ENCODE measurements around the gene TLR9.

The TLR9 gene

DNA sequence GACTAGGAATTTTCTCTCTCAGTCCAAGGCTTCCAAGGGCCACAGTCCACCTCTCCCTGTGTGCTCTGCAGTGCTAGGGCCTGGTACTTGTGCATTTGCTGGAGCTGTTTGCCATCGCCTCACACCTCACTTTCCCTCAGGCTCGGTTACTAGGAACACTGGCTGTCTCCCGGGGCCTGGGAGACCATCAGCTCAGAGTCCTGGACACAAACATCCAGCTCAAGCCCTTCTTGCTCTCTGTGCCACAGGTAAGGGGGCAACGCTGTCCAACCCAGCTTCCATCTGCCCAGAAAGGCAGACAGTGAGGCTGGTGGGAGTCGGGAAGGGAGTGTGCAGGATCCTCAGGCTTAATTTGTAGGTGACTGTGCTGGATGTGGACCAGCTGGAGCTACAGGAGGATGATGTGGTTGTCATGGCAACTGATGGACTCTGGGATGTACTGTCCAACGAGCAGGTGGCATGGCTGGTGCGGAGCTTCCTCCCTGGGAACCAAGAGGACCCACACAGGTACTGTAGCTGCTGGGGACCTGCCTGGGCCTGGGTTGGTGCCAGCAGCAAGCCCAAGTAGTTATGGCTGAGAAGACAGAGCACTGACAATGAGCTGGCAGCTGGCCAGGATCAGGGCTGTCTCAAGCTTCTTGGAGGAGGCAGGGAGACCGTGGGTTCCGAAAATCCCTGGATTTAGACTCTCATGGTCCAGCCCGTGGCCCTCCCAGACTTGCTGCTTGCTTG is 23.5 kb upstream of the TLR9 start:
- no peak for DNase-seq (ENCODE audit: low read depth)
- no peak overlapping the region for H3K4me3 ChIP-seq (ENCODE audit: low read depth, low read length)

GRCh38 chr3:52248165-52248541 is 22.7 kb upstream of the TLR9 start:
- no peak for DNase-seq (ENCODE audit: low read depth)
- no peak overlapping the region for H3K4me3 ChIP-seq (ENCODE audit: low read depth, low read length)

- no peak overlapping the region for H3K4me3 ChIP-seq (ENCODE audit: low read depth, low read length)
- DNase-seq (ENCODE audit: low read depth), result no peak
Observed at GRCh38 chr3:52247409-52248164, 22.1 kb upstream of the TLR9 start.

DNA sequence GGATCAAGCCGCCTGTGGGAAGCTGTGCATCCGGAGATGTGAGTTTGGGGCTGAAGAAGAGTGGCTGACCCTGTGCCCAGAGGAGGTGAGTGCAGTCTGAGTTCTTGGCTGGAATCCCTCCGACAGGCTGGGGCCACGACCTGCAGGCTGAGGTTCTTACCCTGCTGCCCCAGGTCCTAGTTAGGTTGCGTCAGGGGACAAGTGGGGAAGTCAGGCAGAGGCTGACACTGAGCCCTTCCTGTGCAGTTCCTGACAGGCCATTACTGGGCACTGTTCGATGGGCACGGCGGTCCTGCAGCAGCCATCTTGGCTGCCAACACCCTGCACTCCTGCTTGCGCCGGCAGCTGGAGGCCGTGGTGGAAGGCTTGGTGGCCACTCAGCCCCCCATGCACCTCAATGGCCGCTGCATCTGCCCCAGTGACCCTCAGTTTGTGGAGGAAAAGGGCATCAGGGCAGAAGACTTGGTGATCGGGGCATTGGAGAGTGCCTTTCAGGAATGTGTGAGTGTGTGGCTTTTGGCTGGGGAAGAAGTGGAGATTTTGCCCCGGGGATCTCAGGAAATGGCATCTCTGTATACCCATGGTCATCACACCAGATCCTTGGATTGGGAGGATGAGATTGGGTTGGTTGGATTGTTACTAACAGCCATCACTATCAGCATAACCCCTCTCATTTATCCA is 21.4 kb upstream of the TLR9 start:
- peak overlapping the region; percentile 55 for H3K4me3 ChIP-seq (ENCODE audit: low read depth, low read length)
- DNase-seq (ENCODE audit: low read depth), result no peak

- DNase-seq (ENCODE audit: low read depth), result no peak
- H3K4me3 ChIP-seq (ENCODE audit: low read depth, low read length), result peak overlapping the region; percentile 55
Observed at GRCh38 chr3:52246264-52246620, 20.8 kb upstream of the TLR9 start.

DNA sequence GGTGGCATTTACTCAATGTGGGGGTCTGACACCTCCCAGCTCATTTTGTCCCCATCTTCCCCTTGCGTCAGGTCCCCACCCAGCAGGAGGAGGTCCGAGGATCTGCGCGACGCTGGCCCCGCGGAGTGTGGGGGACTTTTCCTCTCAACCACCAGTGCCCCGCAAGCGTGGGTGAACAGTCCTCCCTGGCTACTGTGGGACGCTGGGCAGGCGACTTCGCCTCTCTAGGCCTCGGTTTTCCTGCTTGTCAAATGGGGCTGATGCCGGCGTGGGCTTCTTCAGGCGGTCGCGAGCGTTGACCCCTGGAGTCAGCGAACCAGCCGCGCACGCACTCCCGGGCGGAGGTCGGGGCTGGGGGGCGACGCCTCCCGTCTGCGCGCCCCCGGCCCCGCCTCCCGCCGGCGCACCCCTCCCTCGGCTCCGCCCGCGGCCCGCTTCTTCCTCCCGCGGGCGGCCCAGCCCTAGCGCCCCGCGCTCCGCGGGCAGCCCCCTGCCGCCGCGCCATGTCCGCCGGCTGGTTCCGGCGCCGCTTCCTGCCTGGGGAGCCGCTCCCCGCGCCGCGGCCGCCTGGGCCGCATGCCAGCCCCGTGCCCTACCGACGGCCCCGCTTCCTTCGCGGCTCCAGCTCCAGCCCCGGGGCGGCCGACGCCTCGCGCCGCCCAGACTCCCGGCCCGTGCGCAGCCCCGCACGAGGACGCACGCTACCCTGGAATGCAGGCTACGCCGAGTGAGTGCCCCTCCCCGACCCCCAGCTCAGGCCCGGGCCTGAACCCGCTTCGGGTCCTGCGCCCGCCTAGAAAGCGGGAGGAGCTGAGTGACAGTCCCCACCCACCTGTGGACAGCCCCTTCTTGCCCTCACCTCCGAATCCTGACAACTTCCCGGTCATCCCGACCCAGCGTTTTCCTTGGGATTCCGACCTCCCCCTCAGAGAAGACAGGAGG is 20.1 kb upstream of the TLR9 start, which contains the start of gene PPM1M:
PPM1M (plus strand) TSS at position 438 of the 942 bp plus-strand sequence; CDS start at position 504, 66 bp downstream.
- H3K4me3 ChIP-seq (ENCODE audit: low read depth, low read length), result peak within 1 kb of the TSS; percentile 55
- no peak for DNase-seq (ENCODE audit: low read depth)

GRCh38 chr3:52243791-52244628 is 18.6 kb upstream of the TLR9 start:
- no peak overlapping the region for H3K4me3 ChIP-seq (ENCODE audit: low read depth, low read length)

GRCh38 chr3:52242039-52242438 is 16.6 kb upstream of the TLR9 start:
- no peak overlapping the region for H3K4me3 ChIP-seq (ENCODE audit: low read depth, low read length)
- no peak for DNase-seq (ENCODE audit: low read depth)

More at GRCh38 chr3:52243791-52244628, 18.6 kb upstream of the TLR9 start:
- DNase-seq (ENCODE audit: low read depth), result no peak

- H3K4me3 ChIP-seq (ENCODE audit: low read depth, low read length), result no peak overlapping the region
- no peak for DNase-seq (ENCODE audit: low read depth)
Observed at GRCh38 chr3:52240886-52241370, 15.5 kb upstream of the TLR9 start.

- H3K4me3 ChIP-seq (ENCODE audit: low read depth, low read length), result peak overlapping the region; percentile 80
- peak; percentile 70 for DNase-seq (ENCODE audit: low read depth)
Observed at GRCh38 chr3:52240059-52240885, 14.8 kb upstream of the TLR9 start.

GRCh38 chr3:52238761-52239701 is 13.6 kb upstream of the TLR9 start, which contains the start of gene TWF2:
Gene TWF2, minus strand, starts transcription at chr3:52239158. Its CDS starts 142 bp downstream, at chr3:52239016.
- H3K4me3 ChIP-seq (ENCODE audit: low read depth, low read length), result peak within 1 kb of the TSS; percentile 80
- peak; percentile 48 for DNase-seq (ENCODE audit: low read depth)

- H3K4me3 ChIP-seq (ENCODE audit: low read depth, low read length), result peak overlapping the region; percentile 80
- no peak for DNase-seq (ENCODE audit: low read depth)
Observed at GRCh38 chr3:52238193-52238760, 12.8 kb upstream of the TLR9 start.

- H3K4me3 ChIP-seq (ENCODE audit: low read depth, low read length), result peak overlapping the region; percentile 80
- peak; percentile 67 for DNase-seq (ENCODE audit: low read depth)
Observed at GRCh38 chr3:52237657-52238172, 12.3 kb upstream of the TLR9 start.

GRCh38 chr3:52237006-52237656 is 11.7 kb upstream of the TLR9 start:
- peak overlapping the region; percentile 80 for H3K4me3 ChIP-seq (ENCODE audit: low read depth, low read length)
- DNase-seq (ENCODE audit: low read depth), result no peak

DNA sequence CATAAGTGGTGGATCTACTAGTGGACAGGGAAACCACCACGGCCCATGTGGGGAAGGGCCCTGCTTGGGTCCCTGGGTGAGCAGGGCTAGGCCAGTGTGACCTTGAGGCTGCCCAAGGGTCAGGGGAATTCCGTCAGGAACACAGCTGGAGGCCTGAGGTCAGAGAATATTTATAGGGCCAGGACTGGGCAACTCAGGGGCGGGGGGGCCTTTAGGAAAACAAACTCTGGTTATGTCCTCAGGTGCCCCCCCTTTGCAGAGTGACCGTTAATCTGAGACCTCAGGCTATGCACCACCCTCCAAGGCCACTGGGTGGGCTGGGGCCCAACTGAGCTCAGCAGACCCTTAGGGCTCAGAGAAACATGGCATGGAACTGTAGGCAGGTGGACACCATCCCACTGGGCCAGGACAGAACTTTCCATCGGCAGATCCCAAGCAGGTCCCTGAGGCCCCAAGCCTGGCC is 11.0 kb upstream of the TLR9 start:
- no peak overlapping the region for H3K4me3 ChIP-seq (ENCODE audit: low read depth, low read length)
- no peak for DNase-seq (ENCODE audit: low read depth)

All from skeletal muscle cell (primary cell).